WTC11 (cell line): ENCODE results near the gene CNTNAP5. TPM values are rescaled to one million over a fixed set of nuclear protein-coding genes. Genes with fewer than 3 reads are reported as not detected.

ENCODE experiments used
- ATAC-seq: fragments of 200-7000 bp; cut with Tn5 transposase; 2 replicates; pipeline ENCODE4 v1.10.0; 2021; ENCODE audit warnings: mild to moderate bottlenecking, moderate library complexity
- CTCF ChIA-PET: fragments of 300-600 bp; sonication (Branson Sonifier 250); formaldehyde crosslinking; loops from one replicate; lab custom pipeline; 2021; ENCODE audit warnings: antibody characterized with exemption; lab: Charles Lee
- POLR2A ChIA-PET: fragments of 350-600 bp; sonication (Branson Sonifier 250); formaldehyde crosslinking; loops from one replicate; lab custom pipeline; 2021; ENCODE audit warnings: antibody characterized with exemption; lab: Charles Lee
- DNase-seq: peaks from one replicate; pipeline ENCODE4 v3.0.0; 2021; ENCODE audit warnings: low spot score
- H3K27ac Mint-ChIP-seq: 2 replicates; pipeline ENCODE4 v1.8.0; 2021; ENCODE audit warnings: mixed read lengths
- H3K27me3 Mint-ChIP-seq: 2 replicates; pipeline ENCODE4 v1.8.0; 2021; ENCODE audit warnings: low read depth, mild to moderate bottlenecking, moderate library complexity, mixed read lengths
- H3K36me3 Mint-ChIP-seq: 2 replicates; pipeline ENCODE4 v1.8.0; 2021; ENCODE audit warnings: mixed read lengths
- H3K4me1 Mint-ChIP-seq: 2 replicates; pipeline ENCODE4 v1.8.0; 2022; ENCODE audit warnings: mixed read lengths
- H3K4me3 Mint-ChIP-seq: 2 replicates; pipeline ENCODE4 v1.8.0; 2021; ENCODE audit warnings: mild to moderate bottlenecking, moderate library complexity, mixed read lengths
- H3K9me3 Mint-ChIP-seq: 2 replicates; pipeline ENCODE4 v1.8.0; 2021; ENCODE audit warnings: mixed read lengths
- CBFB ChIP-seq: sonication (generic); formaldehyde crosslinking; IDR thresholded peaks from 2 replicates; pipeline ENCODE4 v1.8.1; 2022; ENCODE audit warnings: mild to moderate bottlenecking, low read depth, missing genetic modification reagents
- ELF4 ChIP-seq: sonication (generic); formaldehyde crosslinking; IDR thresholded peaks from 2 replicates; pipeline ENCODE4 v1.8.1; 2022; ENCODE audit warnings: low read depth, mild to moderate bottlenecking, moderate library complexity, missing genetic modification reagents
- FOXP1 ChIP-seq: sonication (generic); formaldehyde crosslinking; IDR thresholded peaks from 2 replicates; pipeline ENCODE4 v1.8.0; 2022; ENCODE audit warnings: missing genetic modification reagents, mild to moderate bottlenecking, moderate library complexity, borderline replicate concordance
- GTF2I ChIP-seq: fragments of 250-450 bp; sonication (Bioruptor Pico); conservative IDR thresholded peaks from 2 replicates; pipeline ENCODE4 v1.4.0; 2021; ENCODE audit warnings: mild to moderate bottlenecking
- HMGA2 ChIP-seq: fragments of 250-450 bp; sonication (Bioruptor Pico); IDR thresholded peaks from 2 replicates; pipeline ENCODE4 v1.4.0; 2021; ENCODE audit warnings: mild to moderate bottlenecking, moderate library complexity
- MXD4 ChIP-seq: fragments of 250-450 bp; sonication (Bioruptor Pico); IDR thresholded peaks from 2 replicates; pipeline ENCODE4 v1.8.0; 2021; ENCODE audit warnings: mild to moderate bottlenecking, moderate library complexity, borderline replicate concordance
- NR1H2 ChIP-seq: sonication (generic); formaldehyde crosslinking; IDR thresholded peaks from 2 replicates; pipeline ENCODE4 v1.9.0; 2021; ENCODE audit warnings: mild to moderate bottlenecking, moderate library complexity, missing genetic modification reagents
- PRDM15 ChIP-seq: sonication (generic); formaldehyde crosslinking; IDR thresholded peaks from 2 replicates; pipeline ENCODE4 v1.8.0; 2022; ENCODE audit warnings: missing genetic modification reagents
- SMAD4 ChIP-seq: sonication (generic); formaldehyde crosslinking; IDR thresholded peaks from 2 replicates; pipeline ENCODE4 v1.8.0; 2022; ENCODE audit warnings: mild to moderate bottlenecking, missing genetic modification reagents
- TCF7 ChIP-seq: sonication (generic); formaldehyde crosslinking; IDR thresholded peaks from 2 replicates; pipeline ENCODE4 v1.8.0; 2022; ENCODE audit warnings: mild to moderate bottlenecking, low read depth, missing genetic modification reagents, moderate library complexity
- ZNF121 ChIP-seq: sonication (generic); formaldehyde crosslinking; IDR thresholded peaks from 2 replicates; pipeline ENCODE4 v1.8.0; 2023; ENCODE audit warnings: missing genetic modification reagents
- ZNF138 ChIP-seq: sonication (generic); formaldehyde crosslinking; conservative IDR thresholded peaks from 2 replicates; pipeline ENCODE4 v1.8.1; 2022; ENCODE audit warnings: mild to moderate bottlenecking, moderate library complexity, missing genetic modification reagents
- ZNF396 ChIP-seq: fragments of 250-450 bp; sonication (Bioruptor Pico); IDR thresholded peaks from 2 replicates; pipeline ENCODE4 v1.8.0; 2021; ENCODE audit warnings: mild to moderate bottlenecking, moderate library complexity, borderline replicate concordance
- ZNF423 ChIP-seq: fragments of 250-450 bp; sonication (Bioruptor Pico); IDR thresholded peaks from 2 replicates; pipeline ENCODE4 v2.1.2; 2022; ENCODE audit warnings: mild to moderate bottlenecking, moderate library complexity
- total RNA-seq: library from RNA; stranded (reverse); gene quantifications from 3 replicates; pipeline ENCODE4 v1.2.3, GENCODE V29; 2021
- TF ChIP-seq, protein P1 (sequence below): sonication (generic); formaldehyde crosslinking; IDR thresholded peaks from 2 replicates; pipeline ENCODE4 v1.8.0; 2022; ENCODE audit warnings: mild to moderate bottlenecking, missing genetic modification reagents
- TF ChIP-seq, protein P2 (sequence below): sonication (generic); formaldehyde crosslinking; IDR thresholded peaks from 2 replicates; pipeline ENCODE4 v1.8.1; 2022; ENCODE audit warnings: low read depth, mild to moderate bottlenecking, moderate library complexity, missing genetic modification reagents, borderline replicate concordance
- TF ChIP-seq, protein P3 (sequence below): sonication (generic); formaldehyde crosslinking; IDR thresholded peaks from 2 replicates; pipeline ENCODE4 v1.8.0; 2022; ENCODE audit warnings: mild to moderate bottlenecking, missing genetic modification reagents

Gene CNTNAP5
- total RNA-seq, 1 experiment from 2014 or later = 0.22 TPM

GRCh38 chr2:124753842-124754241 is 728.8 kb downstream of the CNTNAP5 start:
- DNase-seq (peak; percentile 16), ATAC-seq (peak; percentile 59)
- H3K4me3 Mint-ChIP-seq = no peak overlapping the region

GRCh38 chr2:124755386-124755785 is 730.3 kb downstream of the CNTNAP5 start:
- no peak for DNase-seq
- ChIA-PET CTCF (interaction anchor here (0.5 kb wide), 1 partner anchor 14 kb away, joined by 5 read pairs; no protein-coding TSS in a partner anchor), POLR2A (no interaction called here)
- no peak for ATAC-seq
- Mint-ChIP-seq H3K4me1 (peaks cover 5% of the 10 kb centered on the region), H3K27me3 (no peaks in the 10 kb centered on the region), H3K36me3 (no peaks in the 10 kb centered on the region), H3K9me3 (no peaks in the 10 kb centered on the region), H3K27ac (no peak overlapping the region), H3K4me3 (no peak overlapping the region)
- TF ChIP-seq SMAD4 = no peak
- TF ChIP-seq NR1H2 (CRISPR knock-in tag) = no peak
- TF ChIP-seq, protein P1, sequence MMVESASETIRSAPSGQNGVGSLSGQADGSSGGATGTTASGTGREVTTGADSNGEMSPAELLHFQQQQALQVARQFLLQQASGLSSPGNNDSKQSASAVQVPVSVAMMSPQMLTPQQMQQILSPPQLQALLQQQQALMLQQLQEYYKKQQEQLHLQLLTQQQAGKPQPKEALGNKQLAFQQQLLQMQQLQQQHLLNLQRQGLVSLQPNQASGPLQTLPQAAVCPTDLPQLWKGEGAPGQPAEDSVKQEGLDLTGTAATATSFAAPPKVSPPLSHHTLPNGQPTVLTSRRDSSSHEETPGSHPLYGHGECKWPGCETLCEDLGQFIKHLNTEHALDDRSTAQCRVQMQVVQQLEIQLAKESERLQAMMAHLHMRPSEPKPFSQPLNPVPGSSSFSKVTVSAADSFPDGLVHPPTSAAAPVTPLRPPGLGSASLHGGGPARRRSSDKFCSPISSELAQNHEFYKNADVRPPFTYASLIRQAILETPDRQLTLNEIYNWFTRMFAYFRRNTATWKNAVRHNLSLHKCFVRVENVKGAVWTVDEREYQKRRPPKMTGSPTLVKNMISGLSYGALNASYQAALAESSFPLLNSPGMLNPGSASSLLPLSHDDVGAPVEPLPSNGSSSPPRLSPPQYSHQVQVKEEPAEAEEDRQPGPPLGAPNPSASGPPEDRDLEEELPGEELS (CRISPR knock-in tag) = no peak
- TF ChIP-seq ZNF121 (CRISPR knock-in tag) = no peak
- no peak for TF ChIP-seq TCF7 (CRISPR knock-in tag)
- TF ChIP-seq ZNF396 (CRISPR knock-in tag) = no peak
- TF ChIP-seq FOXP1 (CRISPR knock-in tag) = no peak
- no peak for TF ChIP-seq HMGA2 (CRISPR knock-in tag)
- no peak for TF ChIP-seq PRDM15 (CRISPR knock-in tag)
- TF ChIP-seq ZNF423 = no peak
- TF ChIP-seq MXD4 = no peak
- no peak for TF ChIP-seq ZNF138 (CRISPR knock-in tag)
- TF ChIP-seq, protein P2, sequence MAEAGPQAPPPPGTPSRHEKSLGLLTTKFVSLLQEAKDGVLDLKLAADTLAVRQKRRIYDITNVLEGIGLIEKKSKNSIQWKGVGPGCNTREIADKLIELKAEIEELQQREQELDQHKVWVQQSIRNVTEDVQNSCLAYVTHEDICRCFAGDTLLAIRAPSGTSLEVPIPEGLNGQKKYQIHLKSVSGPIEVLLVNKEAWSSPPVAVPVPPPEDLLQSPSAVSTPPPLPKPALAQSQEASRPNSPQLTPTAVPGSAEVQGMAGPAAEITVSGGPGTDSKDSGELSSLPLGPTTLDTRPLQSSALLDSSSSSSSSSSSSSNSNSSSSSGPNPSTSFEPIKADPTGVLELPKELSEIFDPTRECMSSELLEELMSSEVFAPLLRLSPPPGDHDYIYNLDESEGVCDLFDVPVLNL = no peak
- no peak for TF ChIP-seq CBFB (CRISPR knock-in tag)
- TF ChIP-seq GTF2I (CRISPR knock-in tag) = no peak

More at GRCh38 chr2:124753842-124754241, 728.8 kb downstream of the CNTNAP5 start:
- H3K27ac Mint-ChIP-seq = no peak overlapping the region
- peaks cover 5% of the 10 kb centered on the region for H3K4me1 Mint-ChIP-seq
- TF ChIP-seq ELF4 (CRISPR knock-in tag) = no peak
- TF ChIP-seq, protein P3, sequence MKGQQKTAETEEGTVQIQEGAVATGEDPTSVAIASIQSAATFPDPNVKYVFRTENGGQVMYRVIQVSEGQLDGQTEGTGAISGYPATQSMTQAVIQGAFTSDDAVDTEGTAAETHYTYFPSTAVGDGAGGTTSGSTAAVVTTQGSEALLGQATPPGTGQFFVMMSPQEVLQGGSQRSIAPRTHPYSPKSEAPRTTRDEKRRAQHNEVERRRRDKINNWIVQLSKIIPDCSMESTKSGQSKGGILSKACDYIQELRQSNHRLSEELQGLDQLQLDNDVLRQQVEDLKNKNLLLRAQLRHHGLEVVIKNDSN (CRISPR knock-in tag) = no peak
- TF ChIP-seq, all 79 proteins: peak for 0
- no peaks in the 10 kb centered on the region for H3K36me3 Mint-ChIP-seq
- 0 out of 2 replicates have a peak, but pooled peaks cover 3% of the 10 kb centered on the region for H3K9me3 Mint-ChIP-seq
- ChIA-PET POLR2A (no interaction called here), CTCF (no interaction called here)
- no peaks in the 10 kb centered on the region for H3K27me3 Mint-ChIP-seq
